DMS153 treated with DMSO at 0.1 percent for 48 hours (cell line): Measurements from ENCODE around the gene SPINK14.

Experiments used
- DNase-seq: peaks from one replicate; lab custom pipeline; 2025; ENCODE audit not compliant: unreplicated experiment; lab: John Stamatoyannopoulos, UW

Gene SPINK14

DNA sequence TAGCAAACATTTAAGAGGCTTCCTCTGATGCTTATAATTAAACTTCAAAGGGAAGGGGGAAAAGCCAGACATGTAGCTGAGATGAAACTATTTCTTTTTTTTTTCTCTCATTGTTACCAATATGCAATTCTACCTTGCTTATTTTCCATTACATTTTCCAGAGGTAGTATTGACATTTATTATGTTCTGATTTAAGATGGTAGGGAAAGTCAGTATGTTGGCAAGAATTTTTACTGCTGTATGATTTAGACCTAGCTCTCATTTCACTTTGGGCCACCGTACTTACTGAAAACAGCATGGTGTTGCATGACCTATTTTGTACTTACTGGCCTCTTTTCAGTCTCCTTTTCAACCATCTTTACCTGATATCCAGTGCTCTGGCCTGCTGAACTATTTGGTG is 24.9 kb downstream of the SPINK14 start:
- DNase-seq, result no peak

DNA sequence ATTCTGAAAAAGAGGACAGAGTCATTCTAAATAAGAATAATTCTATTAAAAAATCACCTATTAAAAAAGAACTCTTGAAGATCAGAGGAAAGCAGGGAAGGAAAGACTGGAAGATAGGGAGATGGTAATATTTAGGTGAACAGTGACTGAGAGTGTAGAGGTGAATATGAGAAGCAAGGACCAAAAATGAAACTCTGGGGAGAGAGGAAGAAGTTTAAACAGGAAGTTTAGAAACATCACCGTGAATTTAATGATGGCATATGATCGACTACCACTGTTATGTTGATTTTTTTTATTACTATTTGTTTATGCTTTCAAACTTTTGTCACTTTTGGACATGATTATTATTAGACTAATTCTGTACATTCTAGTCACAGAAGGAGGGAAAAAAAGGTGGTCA is 32.8 kb downstream of the SPINK14 start:
- DNase-seq, result no peak

DNA sequence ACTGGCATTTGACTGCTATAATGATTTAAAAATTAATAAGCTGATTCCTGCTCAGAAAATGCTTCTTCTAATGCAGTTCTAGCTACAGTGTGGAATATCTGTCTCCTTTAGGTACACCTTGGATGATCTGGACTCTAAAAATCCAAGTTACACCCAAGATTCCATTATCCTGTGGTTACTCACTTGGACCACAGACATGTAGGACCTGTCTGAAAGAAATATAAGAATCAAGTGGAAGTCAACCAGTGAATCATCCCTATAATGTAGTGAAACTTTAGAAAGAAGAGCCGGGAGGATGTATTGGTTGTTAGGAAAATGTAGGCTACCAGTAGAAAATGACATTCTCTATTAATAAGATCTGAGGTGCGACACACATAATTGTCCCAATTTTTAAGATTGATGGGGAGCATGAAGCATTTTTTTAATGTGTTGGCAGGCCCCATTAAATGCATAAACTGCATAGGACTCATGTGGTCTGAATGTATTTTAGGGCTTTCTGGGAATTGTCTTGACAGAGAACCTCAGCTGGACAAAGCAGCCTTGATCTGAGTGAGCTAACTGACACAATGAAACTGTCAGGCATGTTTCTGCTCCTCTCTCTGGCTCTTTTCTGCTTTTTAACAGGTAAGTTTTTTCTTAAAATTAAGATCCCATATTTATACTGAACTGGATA is 34.3 kb downstream of the SPINK14 start, which contains the start of gene SPINK6:
Gene SPINK6, plus strand, starts transcription at position 512 of the 673 bp plus-strand sequence. Its CDS starts 55 bp downstream, at position 567.
- no peak for DNase-seq

DNA sequence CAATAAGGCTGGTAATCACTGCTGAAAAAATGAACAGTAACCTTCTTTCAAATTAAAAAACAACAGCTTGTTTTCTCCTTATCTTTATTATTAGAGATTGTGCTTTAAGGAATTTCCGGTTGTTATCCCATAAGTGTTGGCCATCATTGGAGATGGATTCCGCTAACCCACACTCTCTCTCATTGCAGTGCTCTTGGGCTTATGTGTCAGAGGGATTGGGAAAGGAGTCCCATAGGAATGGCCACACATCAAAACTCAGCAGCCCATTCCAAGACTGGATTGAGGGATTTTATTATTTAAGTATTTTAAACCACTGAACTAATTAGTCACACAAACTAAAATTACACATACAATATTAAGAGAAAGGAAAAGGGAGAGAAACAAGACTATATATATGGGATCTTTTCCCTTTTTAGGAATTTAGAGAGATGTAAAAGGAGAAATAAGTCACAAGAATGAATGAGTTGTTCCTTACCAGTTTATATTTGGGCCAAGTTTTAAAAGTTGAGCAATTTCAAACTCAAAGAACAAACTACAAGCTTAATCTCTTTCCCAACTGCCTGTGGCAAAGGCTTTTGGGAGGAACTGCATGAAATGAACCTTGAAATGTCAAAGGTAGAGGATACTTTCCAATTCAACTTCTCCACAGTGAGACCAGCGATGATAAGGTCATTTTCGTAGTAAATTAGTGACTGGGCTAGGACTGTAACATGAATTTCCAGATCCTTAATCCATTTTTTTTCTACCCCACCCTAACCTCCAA is 36.9 kb downstream of the SPINK14 start:
- no peak for DNase-seq

DNA sequence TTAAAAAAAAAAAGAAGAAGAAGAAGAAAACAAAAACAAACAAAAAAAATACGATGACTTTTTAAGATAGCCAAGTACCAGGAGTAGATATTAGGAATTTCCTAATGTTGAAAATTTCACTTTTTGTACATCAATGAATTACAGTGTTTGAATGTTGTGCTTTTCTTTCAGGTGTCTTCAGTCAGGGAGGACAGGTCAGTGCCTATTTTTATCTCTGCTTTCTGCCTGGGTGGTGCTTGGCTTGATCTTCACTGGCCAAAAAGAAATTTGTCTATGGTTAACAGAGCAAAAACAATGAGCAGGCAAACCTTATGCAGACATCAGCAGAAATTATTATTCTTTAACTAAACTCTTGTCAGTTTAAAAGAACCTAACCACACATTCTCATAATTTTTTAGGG is 37.5 kb downstream of the SPINK14 start:
- no peak for DNase-seq

DNA sequence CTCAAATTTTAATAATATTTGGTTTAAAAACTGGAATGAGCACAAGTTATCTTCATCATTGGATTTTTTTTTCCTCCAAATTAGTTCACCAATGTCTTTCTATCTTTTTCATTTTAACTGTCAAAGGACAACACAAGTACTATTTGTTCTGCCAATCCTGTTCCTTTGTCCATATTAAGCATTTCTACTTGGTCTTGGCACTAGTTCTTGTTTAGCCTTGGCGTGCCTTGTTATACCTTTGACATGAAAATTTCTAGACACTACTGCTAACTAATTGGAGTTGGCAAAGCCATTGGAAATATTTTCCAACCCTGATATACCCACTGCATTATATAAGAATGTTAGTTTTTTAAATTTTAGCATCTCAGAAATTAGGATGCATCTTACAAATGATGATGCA is 38.3 kb downstream of the SPINK14 start:
- no peak for DNase-seq

DNA sequence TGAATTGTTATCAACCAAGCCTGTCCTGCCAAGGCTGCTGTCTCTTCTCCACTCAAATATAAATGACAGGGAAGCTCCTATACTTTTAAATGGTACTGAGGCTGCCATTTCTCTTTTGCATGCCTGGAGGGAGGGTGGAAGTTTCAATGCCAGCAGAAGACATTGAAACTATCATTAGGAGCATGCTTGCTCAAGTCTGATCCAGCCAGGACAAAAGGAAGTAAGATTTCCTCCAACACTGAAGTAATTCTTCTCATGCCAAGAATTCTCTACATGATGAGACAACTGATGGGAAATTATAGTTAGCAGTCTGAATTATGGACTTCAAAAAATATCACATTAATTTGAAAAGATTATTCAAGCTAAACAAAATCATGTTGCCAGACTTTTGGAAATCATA is 39.9 kb downstream of the SPINK14 start:
- no peak for DNase-seq

DNA sequence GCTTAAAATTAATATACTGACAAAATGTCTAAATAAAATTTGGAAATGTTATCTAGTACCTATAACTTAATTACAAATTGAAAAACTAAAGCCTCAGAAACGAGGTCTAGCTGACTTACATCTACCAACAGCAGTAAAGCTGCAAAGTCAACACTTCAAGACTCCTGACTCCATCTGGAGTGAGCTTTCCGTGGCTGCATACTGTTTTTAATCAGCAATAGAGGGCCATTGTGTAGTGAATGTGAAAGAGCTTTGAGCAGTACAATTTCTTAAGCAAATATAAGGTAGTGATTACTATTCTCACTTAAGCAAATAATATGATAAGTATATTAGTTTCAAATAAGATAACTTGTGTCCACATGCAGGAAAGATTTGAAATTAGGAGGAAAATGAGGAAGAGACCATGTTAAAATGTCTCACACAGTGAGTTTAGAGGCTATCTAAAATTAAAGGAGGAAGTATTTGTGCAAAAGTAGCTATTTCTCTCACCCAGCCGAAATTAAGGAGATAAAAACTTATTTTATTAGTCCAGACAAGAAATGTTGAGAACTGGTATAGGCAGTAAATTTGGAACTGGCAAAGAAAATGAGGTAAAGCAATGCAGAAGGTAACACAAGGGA is 40.9 kb downstream of the SPINK14 start:
- no peak for DNase-seq

DNA sequence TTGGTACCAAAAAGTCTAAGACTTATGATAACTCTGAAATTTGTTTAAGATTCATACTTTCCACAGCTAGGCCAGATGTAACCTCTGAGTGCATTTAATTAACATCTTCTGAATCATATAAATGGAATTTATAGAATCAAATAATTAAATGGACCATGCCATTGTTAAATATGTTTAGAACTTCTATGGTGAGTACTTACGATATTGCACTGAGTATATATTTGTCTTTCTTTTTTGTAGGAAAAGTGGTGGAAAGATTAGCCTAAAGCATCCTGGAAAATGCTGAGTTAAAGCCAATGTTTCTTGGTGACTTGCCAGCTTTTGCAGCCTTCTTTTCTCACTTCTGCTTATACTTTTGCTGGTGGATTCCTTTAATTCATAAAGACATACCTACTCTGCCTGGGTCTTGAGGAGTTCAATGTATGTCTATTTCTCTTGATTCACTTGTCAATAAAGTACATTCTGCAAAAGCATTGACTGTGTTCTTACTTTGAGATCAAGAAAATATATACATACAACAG is 46.4 kb downstream of the SPINK14 start:
- DNase-seq, result no peak

DNA sequence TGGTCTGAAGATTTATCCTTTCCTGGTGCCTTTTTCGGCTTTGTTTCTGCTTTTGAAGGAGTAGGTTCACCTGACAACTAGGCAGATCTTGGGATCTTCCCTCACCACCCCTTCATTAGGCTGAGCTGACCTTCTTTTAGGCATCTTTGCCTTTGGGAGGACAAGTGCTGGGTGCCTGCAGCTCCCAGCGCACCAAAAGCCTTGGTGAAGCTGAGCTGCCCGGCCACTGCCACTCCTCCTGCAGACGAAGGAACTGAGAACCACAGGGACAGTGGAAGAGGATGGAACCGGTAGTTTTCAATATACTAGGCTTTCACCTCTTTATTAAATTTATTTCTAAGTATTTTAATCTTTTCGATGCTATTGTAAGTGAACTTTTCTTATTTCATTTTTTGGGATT is 53.2 kb downstream of the SPINK14 start:
- DNase-seq, result no peak

DNA sequence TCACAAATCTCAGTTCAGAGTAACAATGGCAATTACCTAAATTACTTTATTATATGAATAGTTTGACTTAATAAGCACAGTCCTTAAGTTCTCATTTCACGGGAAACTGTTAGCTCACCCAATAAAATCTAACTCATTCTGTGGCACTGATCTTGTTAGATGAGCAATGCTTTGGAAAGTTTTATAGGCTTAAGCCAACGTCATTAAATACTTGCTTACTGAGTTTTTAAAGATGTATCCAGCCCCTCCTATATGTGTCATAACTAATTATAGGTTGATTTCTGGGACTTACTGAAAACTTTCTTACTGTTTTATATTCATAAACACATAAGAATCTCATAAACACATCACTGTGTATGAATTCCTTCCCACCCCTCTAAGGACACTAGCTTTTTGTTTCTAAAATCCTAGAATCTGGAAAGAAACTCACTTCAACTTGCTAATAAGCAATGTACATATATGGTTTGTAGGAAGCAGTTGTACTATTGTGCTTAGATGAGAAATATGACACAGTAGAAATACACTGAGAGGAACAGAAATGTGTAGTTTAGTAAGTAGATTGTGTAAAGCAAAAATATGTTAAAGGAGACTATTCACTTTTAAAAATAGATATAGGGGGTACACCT is 55.9 kb downstream of the SPINK14 start:
- DNase-seq, result no peak
